ENCODE data around the gene FSCN2. TPM values are rescaled to one million over a fixed set of nuclear protein-coding genes. Genes with fewer than 3 reads are reported as not detected.
"Not testable (repeated sequence)": the region's sequence is repeated elsewhere in the genome, so short reads cannot be mapped to it uniquely, and the experiment has no call there.

Gene FSCN2
- total RNA-seq, 1 experiment from 2014 or later = 0.27 TPM

DNA sequence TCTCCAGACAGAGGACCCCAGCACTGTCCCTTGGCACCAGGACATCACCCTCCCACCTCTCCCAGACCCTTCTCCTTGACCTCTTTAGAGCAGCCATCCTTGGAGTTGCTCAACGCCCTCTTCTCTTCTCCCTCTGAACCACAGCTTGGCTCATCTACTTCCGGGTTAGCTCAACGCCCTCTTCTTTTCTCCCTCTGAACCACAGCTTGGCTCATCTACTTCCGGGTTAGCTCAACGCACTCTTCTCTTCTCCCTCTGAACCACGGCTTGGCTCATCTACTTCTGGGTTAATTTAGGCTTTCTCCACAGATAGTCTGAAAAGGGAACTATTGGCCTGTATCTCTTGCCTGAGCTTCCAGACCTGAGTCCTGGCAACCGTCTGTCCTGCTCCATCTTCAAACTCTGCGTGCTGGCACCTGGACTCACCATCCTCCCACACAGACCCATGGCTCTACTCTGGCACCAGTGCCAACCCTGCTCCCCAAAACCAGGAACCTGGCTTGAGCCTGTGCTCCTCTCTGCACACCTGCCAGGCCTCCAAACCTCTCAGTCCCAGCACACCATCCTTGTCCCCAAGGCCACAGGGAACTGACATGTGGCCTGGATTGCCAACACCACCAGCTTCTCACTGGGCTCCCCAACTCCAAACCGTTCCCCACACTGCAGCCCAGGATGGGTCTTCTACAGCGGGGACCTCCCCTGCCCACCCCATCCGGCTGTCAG, 49.3 kb downstream of the FSCN2 start:
- DNase-seq (ENCODE audit: low spot score) = peak; percentile 31

DNA sequence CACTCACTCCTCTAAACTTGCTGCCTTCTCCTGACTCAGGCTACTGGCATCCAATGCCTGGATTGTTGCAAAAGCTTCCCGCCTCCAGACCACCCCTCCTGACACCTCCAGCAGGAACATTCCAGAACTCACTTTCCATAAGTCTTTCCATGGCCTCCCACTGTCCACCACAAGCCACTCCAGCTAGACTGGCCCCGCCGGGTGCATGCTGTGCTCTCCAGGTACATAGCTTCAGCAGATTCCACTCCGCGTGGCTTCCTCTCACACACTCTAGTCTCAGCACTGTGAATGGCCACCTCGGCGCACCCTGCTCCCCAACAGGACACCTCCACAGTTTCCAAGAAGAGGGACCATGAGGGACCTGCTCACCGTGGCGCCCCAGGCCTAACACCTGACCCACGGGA, 49.9 kb downstream of the FSCN2 start:
- no peak for DNase-seq (ENCODE audit: low spot score)

DNA sequence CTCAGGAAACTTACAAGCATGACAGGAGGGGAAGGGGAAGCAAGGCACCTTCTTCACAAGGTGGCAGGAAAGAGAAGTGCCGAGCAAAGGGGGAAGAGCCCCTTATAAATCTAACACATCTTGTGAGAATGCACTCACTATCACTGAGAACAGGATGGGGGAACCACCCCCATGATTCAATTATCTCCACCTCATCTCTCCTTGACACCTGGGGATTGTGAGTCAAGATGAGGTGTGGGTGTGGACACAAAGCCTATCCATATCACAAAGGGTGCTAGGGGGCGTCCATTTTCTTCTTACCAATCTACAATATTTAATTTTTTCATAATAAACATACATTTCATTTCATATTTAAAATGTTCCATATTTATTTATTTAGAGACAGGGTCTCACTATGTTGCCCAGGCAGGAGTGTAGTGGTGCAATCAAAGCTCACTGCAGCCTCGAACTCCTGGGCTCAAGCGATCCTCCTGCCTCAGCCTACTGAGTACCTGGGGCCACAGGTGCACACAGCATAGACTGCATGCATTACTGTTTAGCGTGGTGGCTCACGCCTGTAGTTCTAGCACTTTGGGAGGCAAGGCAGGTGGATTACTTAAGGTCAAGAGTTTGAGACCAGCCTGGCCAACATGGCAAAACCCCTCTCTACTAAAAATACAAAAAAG, 50.5 kb downstream of the FSCN2 start:
- DNase-seq (ENCODE audit: low spot score) = no peak

DNA sequence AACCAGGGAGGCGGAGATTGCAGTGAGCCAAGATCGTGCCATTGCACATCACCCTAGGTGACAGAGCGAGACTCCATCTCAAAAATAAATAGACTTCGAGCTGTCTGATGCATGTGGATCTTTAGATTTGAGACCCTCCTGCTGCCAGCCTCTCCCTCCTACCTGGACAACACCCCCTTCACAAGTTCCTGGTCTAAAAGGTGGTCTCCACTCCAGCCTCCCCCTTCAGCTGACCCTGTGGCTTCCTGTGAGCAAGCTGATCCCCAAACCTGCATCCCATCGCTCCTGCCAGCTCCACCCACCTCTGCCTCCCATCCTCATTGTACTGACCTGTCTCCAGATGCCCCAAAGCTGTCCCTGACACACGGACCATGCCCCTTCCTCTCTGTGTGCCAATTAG, 51.1 kb downstream of the FSCN2 start:
- no peak for DNase-seq (ENCODE audit: low spot score)

DNA sequence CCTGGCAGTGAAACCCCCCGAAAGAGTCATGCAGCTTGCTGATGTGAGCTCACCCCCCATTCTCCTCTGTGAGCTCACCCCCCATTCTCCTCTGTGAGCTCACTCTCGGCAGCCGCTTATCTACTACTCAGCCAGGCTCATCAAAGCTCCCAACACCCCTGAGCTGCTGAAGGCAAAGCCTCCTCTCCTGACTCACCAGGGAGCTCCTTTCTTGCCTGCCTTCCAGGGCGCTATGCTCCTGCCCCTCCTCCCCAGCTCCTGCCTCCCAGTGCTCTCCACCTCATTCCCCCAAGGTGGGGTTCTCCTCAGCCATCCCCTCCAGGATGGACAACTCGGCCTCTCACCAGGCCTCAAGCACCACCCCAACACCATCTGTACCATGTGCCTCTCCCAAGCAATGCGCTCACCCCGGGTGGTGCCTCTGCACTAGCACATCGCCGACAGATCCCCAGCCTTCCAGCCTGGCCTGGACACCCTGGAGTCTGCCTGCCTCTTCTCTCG, 51.7 kb downstream of the FSCN2 start:
- DNase-seq (ENCODE audit: low spot score) = no peak

DNA sequence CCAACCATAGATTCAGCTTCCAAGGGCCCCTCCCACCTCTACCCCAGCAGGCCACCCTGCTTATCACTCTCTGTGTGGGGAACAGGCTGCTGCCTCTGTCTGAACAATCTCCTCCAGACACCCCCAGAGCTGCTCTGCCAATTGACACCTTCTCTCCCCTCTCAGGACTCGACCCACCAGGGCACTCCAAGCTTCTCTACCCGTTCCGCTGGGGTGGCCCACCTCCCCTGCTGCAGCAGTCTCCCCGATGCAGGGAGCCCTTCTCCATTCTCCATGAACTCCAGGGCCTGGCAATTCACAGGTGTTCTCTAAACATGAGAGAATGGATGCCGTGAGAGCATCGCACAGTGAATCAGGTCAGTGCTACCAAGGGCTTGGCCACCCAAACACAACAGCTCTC, 52.3 kb downstream of the FSCN2 start:
- DNase-seq (ENCODE audit: low spot score) = no peak

DNA sequence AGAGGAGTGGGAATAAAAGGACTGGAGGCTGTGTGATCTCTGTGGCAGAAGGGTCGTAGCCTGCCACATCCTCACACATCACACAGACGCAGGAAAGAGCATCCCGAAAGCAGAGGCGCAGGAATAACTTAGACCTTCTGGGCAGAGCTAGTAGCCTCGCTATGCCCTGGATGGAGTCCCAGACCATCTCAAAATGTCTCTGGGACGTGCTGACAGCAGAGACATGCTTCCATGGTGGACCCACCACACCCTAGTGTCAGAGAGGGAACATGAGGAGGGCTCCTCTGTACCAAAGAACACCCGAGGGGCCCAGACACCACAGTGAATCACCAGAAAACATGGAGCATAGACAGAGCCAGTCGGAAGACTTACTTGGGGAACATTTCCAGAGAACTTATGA, 53.6 kb downstream of the FSCN2 start:
- no peak for DNase-seq (ENCODE audit: low spot score)

DNA sequence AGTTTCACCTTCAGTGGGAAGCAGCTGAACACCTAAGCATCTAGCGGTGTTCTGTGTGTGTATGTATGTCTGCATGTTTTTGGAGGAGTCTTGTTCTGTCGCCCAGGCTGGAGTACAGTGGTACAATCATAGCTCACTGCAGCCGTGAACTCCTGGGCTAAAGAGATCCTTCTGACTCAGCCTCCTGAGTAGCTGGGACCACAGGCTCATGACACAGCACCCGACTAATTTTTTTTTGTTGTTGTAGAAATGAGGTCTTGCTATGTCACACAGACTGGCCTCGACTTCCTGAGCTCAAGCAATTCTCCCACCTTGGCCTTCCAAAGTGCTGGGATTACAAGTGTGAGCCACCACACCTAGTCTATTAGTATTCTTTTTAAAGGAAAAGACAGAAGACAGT, 54.2 kb downstream of the FSCN2 start:
- DNase-seq (ENCODE audit: low spot score) = no peak

DNA sequence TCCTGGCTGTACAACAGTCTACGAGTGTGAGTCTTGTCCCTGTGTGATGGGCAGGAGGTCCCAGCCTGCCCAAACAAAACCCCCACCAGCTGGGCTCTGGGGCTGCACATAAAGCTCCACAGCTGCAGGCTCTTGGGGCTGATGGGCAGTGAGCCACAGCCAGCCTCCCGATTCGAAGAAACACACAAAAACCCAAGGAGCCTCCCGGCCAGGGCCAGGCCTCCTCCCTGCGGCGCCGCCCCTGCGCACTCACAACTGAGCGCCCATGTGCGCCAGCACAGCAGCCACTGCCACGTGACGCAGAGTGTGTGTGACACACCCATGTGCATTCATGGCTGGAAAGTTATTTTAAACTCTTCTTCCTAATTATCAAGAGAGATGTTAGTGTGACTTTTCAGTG, 54.6 kb downstream of the FSCN2 start:
- DNase-seq (ENCODE audit: low spot score) = no peak

DNA sequence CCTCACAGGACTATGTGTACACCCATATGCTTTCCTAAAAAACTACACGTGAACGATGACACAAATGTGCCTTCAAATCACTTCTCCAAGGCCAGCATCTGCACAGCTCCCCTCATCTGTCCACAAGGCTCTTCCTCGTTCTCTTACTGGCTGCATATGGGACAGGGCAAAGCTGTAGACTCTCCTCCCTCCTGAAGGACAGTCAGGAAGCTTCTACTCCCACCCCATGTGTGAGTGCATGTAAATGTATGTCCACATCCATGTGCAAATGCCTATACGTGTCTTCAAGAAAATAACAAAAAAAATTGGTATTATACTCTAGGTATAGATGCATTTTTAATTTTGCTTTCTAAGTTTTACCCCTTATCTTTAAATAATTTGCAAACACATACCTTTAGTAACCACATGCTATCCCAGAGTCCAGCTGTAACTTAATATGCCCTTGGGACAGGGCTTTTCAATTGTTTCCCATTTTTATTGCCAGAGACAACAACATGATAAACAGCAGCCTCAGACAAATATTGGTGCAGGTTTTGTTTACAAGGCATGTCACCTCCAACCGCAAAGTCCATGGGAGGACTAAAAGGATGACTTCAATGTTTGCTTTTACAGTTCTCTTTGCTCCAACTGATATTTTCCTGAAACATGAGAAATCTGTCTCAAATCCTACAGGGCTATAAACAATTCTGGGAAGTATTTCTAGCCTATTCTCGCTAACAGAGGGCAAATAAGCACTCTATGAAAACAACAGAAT, 55.6 kb downstream of the FSCN2 start:
- peak; percentile 30 for DNase-seq (ENCODE audit: low spot score)

DNA sequence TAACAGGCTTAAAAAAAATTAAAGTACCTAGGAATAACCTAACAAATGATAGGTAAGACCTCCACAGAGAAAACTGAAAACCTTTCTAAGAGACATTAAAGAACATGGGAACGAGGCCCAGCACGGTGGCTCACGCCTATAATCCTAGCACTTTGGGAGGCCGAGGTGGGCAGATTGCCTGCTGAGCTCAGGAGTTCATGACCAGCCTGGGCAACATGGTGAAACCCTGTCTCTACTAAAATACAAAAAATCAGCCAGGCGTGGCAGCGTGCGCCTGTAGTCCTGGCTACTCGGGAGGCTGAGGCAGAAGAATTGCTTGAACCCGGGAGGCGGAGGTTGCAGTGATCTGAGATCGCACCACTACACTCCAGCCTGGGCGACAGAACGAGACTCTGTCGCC, 56.6 kb downstream of the FSCN2 start:
- not testable (repeated sequence) for DNase-seq (ENCODE audit: low spot score)

DNA sequence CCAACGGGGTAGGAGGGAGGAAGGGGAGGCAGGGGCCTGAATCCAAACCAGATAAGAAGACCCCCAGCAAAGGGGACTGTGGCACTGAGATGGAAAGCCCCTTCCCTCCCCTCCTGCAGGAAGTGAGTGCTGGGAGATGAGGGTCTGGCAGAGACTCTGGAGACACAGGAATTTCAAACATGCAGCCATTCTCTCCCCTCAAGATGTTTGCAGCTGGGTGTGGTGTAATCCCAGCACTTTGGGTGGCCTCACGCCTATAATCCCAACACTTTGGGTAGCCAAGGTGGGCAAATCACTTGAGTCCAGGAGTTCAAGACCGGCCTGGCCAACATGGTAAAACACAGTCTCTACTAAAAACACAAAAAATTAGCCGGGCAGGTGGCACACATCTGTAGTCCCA, 57.9 kb downstream of the FSCN2 start:
- no peak for DNase-seq (ENCODE audit: low spot score)

Other genes with a start within 250 kb of the FSCN2 start
- gene SLC38A10, start 233.1 kb upstream of the FSCN2 start, total RNA-seq (2014; rRNA removed; shearing (Covaris generic)) = 40.9 and 67.3 TPM in 2 replicates
- 0.31 and 3.4 TPM in 2 replicates for gene BAHCC1, start 132.9 kb upstream of the FSCN2 start, total RNA-seq (2014; rRNA removed; shearing (Covaris generic))
- 1,105 and 1,576 TPM in 2 replicates for gene ACTG1, start 15.6 kb upstream of the FSCN2 start, total RNA-seq (2014; rRNA removed; shearing (Covaris generic))
- 6.6 and 7.4 TPM in 2 replicates for gene FAAP100, start 24.0 kb downstream of the FSCN2 start, total RNA-seq (2014; rRNA removed; shearing (Covaris generic))
- 55.0 and 63.7 TPM in 2 replicates for gene NPLOC4, start 108.7 kb downstream of the FSCN2 start, total RNA-seq (2014; rRNA removed; shearing (Covaris generic))
- gene TSPAN10, start 108.8 kb downstream of the FSCN2 start, total RNA-seq (2014; rRNA removed; shearing (Covaris generic)) = 0.06 and 1.5 TPM in 2 replicates
- gene PDE6G, start 128.2 kb downstream of the FSCN2 start, total RNA-seq (2014; rRNA removed; shearing (Covaris generic)) = not detected in 2 replicates
- 36.3 and 47.4 TPM in 2 replicates for gene OXLD1, start 138.2 kb downstream of the FSCN2 start, total RNA-seq (2014; rRNA removed; shearing (Covaris generic))
- 10.7 and 16.7 TPM in 2 replicates for gene CCDC137, start 138.4 kb downstream of the FSCN2 start, total RNA-seq (2014; rRNA removed; shearing (Covaris generic))
- 31.1 and 47.5 TPM in 2 replicates for gene ARL16, start 155.4 kb downstream of the FSCN2 start, total RNA-seq (2014; rRNA removed; shearing (Covaris generic))
- gene HGS, start 155.6 kb downstream of the FSCN2 start, total RNA-seq (2014; rRNA removed; shearing (Covaris generic)) = 26.6 and 38.3 TPM in 2 replicates
- gene MRPL12, start 175.0 kb downstream of the FSCN2 start, total RNA-seq (2014; rRNA removed; shearing (Covaris generic)) = 16.9 and 21.9 TPM in 2 replicates
- gene SLC25A10, start 183.9 kb downstream of the FSCN2 start, total RNA-seq (2014; rRNA removed; shearing (Covaris generic)) = 51.6 and 77.0 TPM in 2 replicates

Measured in H4 (cell line).